Endothelial cell of umbilical vein (primary cell): ENCODE data around the gene MED19. TPM values are rescaled to one million over a fixed set of nuclear protein-coding genes. Genes with fewer than 3 reads are reported as not detected.

Source experiments
- BruUV-seq: library from RNA; stranded (reverse); fragments of 400-500 nt; replicated peaks from 2 replicates; lab custom pipeline; 2021; lab: Mats Ljungman, UMichigan
- CTCF ChIA-PET: fragments of 300-600, 350-600 bp; sonication (Branson Sonifier 250); formaldehyde crosslinking; loops from one replicate; lab custom pipeline; 2021; ENCODE audit warnings: antibody characterized with exemption, inconsistent platforms; lab: Charles Lee
- POLR2A ChIA-PET: fragments of 300-600, 350-600 bp; sonication (Branson Sonifier 250); formaldehyde crosslinking; loops from one replicate; lab custom pipeline; 2021; ENCODE audit warnings: antibody characterized with exemption, inconsistent platforms; lab: Charles Lee
- DNase-seq: peaks from one replicate; pipeline ENCODE4 v3.0.0-alpha.2; 2011; ENCODE audit warnings: low read depth, low spot score
- FAIRE-seq: peaks from 2 replicates; lab custom pipeline; 2011; peaks lifted over from hg19 to GRCh38; lab: Jason Lieb, UNC
- H2AFZ ChIP-seq: 2 replicates; pipeline ENCODE4 v1.6.0; 2012; ENCODE audit warnings: low read depth, low read length, control low read depth, inconsistent platforms
- H3K27ac ChIP-seq: 2 replicates; pipeline ENCODE4 v1.5.1; 2011; ENCODE audit warnings: low read depth, mild to moderate bottlenecking, control low read depth, low read length, moderate library complexity; ENCODE audit not compliant: insufficient read depth
- H3K27me3 ChIP-seq, 2 experiments: 2 replicates each; pipeline versions ENCODE4 v1.6.0 to v1.6.1; 2011; ENCODE audit warnings: low read length in 2 of 2, mixed read lengths in 1 of 2; ENCODE audit not compliant: control insufficient read depth in 2 of 2, insufficient read depth in 2 of 2
- H3K36me3 ChIP-seq, 2 experiments: 2 replicates in 1 of 2; 3 replicates in 1 of 2; pipeline ENCODE4 v1.5.1; 2011; ENCODE audit warnings: low read length in 2 of 2, mild to moderate bottlenecking in 1 of 2, moderate library complexity in 1 of 2; ENCODE audit not compliant: control insufficient read depth in 2 of 2, insufficient read depth in 2 of 2; ENCODE audit errors: extremely low read depth in 1 of 2
- H3K4me1 ChIP-seq: 3 replicates; pipeline ENCODE4 v1.5.1; 2011; ENCODE audit warnings: mild to moderate bottlenecking, low read length; ENCODE audit not compliant: control insufficient read depth, insufficient read depth; ENCODE audit errors: extremely low read depth
- H3K4me2 ChIP-seq: 2 replicates; pipeline ENCODE4 v1.6.1; 2011; ENCODE audit warnings: low read length, control low read depth, mixed read lengths; ENCODE audit not compliant: insufficient read depth
- H3K4me3 ChIP-seq, 3 experiments: fragments of 200-600 bp in 1 of 3; sonication (generic), shearing (Covaris generic) in 1 of 3; replicated peaks in 1 of 3; 2 replicates each; pipeline ENCODE4 v1.5.1; 2011 to 2016; ENCODE audit warnings: control low read depth in 3 of 3, low read length in 3 of 3, mild to moderate bottlenecking in 2 of 3, inconsistent platforms in 1 of 3, low read depth in 1 of 3, moderate library complexity in 1 of 3; ENCODE audit not compliant: insufficient read depth in 1 of 3
- H3K79me2 ChIP-seq: 2 replicates; pipeline ENCODE4 v1.6.0; 2012; ENCODE audit warnings: low read length, inconsistent platforms; ENCODE audit not compliant: control insufficient read depth, insufficient read depth
- H3K9ac ChIP-seq: replicated peaks from 2 replicates; pipeline ENCODE3; 2011; ENCODE audit warnings: low read length, control low read depth; ENCODE audit not compliant: insufficient read depth; ENCODE audit errors: extremely low read depth
- H3K9me1 ChIP-seq: replicated peaks from 3 replicates; pipeline ENCODE4 v1.6.0; 2011; ENCODE audit warnings: mild to moderate bottlenecking, low read length; ENCODE audit not compliant: control insufficient read depth, insufficient read depth; ENCODE audit errors: extremely low read depth
- H3K9me3 ChIP-seq: replicated peaks from 2 replicates; pipeline ENCODE4 v1.5.1; 2012; ENCODE audit warnings: low read length, inconsistent platforms; ENCODE audit not compliant: control insufficient read depth, insufficient read depth
- H4K20me1 ChIP-seq: replicated peaks from 2 replicates; pipeline ENCODE3; 2011; ENCODE audit warnings: mild to moderate bottlenecking, low read length; ENCODE audit not compliant: control insufficient read depth, insufficient read depth; ENCODE audit errors: extremely low read depth
- EZH2 ChIP-seq: IDR thresholded peaks from 2 replicates; pipeline ENCODE4 v1.6.1; 2012; ENCODE audit warnings: borderline replicate concordance, low read depth, mild to moderate bottlenecking, moderate library complexity, low read length, inconsistent platforms; ENCODE audit not compliant: severe bottlenecking
- dilution Hi-C: fragments of 300-500 bp; cut with MboI; formaldehyde crosslinking; loops from one replicate; pipeline ENCODE4 v1.15.0; 2019; ENCODE audit warnings: low sequenced_read_pairs; ENCODE audit not compliant: extremely low pct_ligation_motif_present
- intact Hi-C: fragments of 100-400 bp; cut with micrococcal nuclease; formaldehyde crosslinking; loops from one replicate; pipeline ENCODE4 v1.10.0; 2022
- polyA plus RNA-seq, 4 experiments: library from polyadenylated mRNA; depleted of rRNA in 3 of 4; stranded (reverse) in 3 of 4; unstranded in 1 of 4; fragments of >200 nt; gene quantifications; 2 replicates each; pipeline versions ENCODE4 v1.2.1 to v1.2.3, GENCODE V29; 2011 to 2012; ENCODE audit warnings: missing spikeins in 1 of 4
- small RNA-seq: library from RNA; depleted of rRNA; stranded (forward); fragments of <200 nt; gene quantifications from one replicate; pipeline ENCODE3, GENCODE V24; 2012; ENCODE audit warnings: low replicate concordance, low read depth; ENCODE audit not compliant: insufficient read depth, insufficient read length
- total RNA-seq: library from RNA; stranded (reverse); gene quantifications from 2 replicates; pipeline ENCODE4 v1.2.3, GENCODE V29; 2021

MED19 gene
- total and polyA plus RNA-seq, 2 donors (not counting 3 experiments of a cell fraction or from before 2014, with no cell fraction given): 25.1 to 48.0 TPM

- Histone ChIP-seq H3K4me3 (peak overlapping the region in 2 of 3 experiments; percentile 35 to 60), H3K9ac (peak overlapping the region; percentile 87), H3K9me3 (no peaks in the 10 kb centered on the region), H3K79me2 (peaks cover 22% of the 10 kb centered on the region), H3K36me3 (peaks cover 10 to 14% of the 10 kb centered on the region in 2 experiments), H3K4me1 (peaks cover 4% of the 10 kb centered on the region), H3K27ac (peak overlapping the region; percentile 75), H4K20me1 (no peaks in the 10 kb centered on the region), H3K27me3 (no peaks in the 10 kb centered on the region), H3K9me1 (no peaks in the 10 kb centered on the region), H3K4me2 (peak overlapping the region; percentile 81), H2AFZ (peak overlapping the region; percentile 77)
- dilution Hi-C loops (no loop called here), intact Hi-C loops (loop anchor here (1.0 kb wide), 3 partner anchors 10 to 127 kb away; partner anchors contain the start of gene TIMM10)
- DNase-seq (no peak), FAIRE-seq (no peak)
- POLR2A ChIA-PET: no interaction called here
- CTCF ChIA-PET: interaction anchor here (5.8 kb wide), 1 partner anchor 13 kb away, joined by 26 read pairs; no protein-coding TSS in a partner anchor
- no peak for TF ChIP-seq EZH2
- BruUV-seq: TSS peak; percentile 97
Observed at GRCh38 chr11:57656885-57657193, 55.2 kb downstream of the MED19 start.

Small RNAs within 50 kb of the gene (small RNA-seq; reads per million reads assigned to genes)
- not detected for gene TMX2-CTNND1

Other genes with a start within 250 kb of the MED19 start
- 11.3 and 13.7 TPM in 2 replicates for gene SLC43A1, start 196.5 kb downstream of the MED19 start, total RNA-seq
- 19.5 and 22.7 TPM in 2 replicates for gene SLC43A1, start 196.5 kb downstream of the MED19 start, polyA plus RNA-seq
- gene TIMM10, start 181.5 kb downstream of the MED19 start, total RNA-seq: 64.2 and 105 TPM in 2 replicates
- 109 and 128 TPM in 2 replicates for gene TIMM10, start 181.5 kb downstream of the MED19 start, polyA plus RNA-seq
- gene SMTNL1, start 174.6 kb downstream of the MED19 start, total RNA-seq: not detected in 2 replicates
- not detected in 2 replicates for gene SMTNL1, start 174.6 kb downstream of the MED19 start, polyA plus RNA-seq
- gene UBE2L6, start 144.5 kb downstream of the MED19 start, total RNA-seq: 10.8 and 22.3 TPM in 2 replicates
- gene UBE2L6, start 144.5 kb downstream of the MED19 start, polyA plus RNA-seq: 25.2 and 31.2 TPM in 2 replicates
- not detected in 2 replicates for gene SERPING1, start 114.5 kb downstream of the MED19 start, total RNA-seq
- 0.30 TPM in 1 of 2 replicates, not detected in the other for gene SERPING1, start 114.5 kb downstream of the MED19 start, polyA plus RNA-seq
- gene YPEL4, start 62.3 kb downstream of the MED19 start, total RNA-seq: 0.24 and 0.30 TPM in 2 replicates
- gene YPEL4, start 62.3 kb downstream of the MED19 start, polyA plus RNA-seq: 0.03 and 0.06 TPM in 2 replicates
- gene CLP1, start 54.5 kb downstream of the MED19 start, total RNA-seq: 17.9 and 20.9 TPM in 2 replicates
- gene CLP1, start 54.5 kb downstream of the MED19 start, polyA plus RNA-seq: 19.4 and 20.8 TPM in 2 replicates
- gene ZDHHC5, start 44.1 kb downstream of the MED19 start, total RNA-seq: 67.4 and 74.0 TPM in 2 replicates
- gene ZDHHC5, start 44.1 kb downstream of the MED19 start, polyA plus RNA-seq: 52.9 and 61.1 TPM in 2 replicates
- 66.3 and 67.7 TPM in 2 replicates for gene TMX2, start 378 bp upstream of the MED19 start, total RNA-seq
- gene TMX2, start 378 bp upstream of the MED19 start, polyA plus RNA-seq: 52.7 and 55.9 TPM in 2 replicates
- 161 and 167 TPM in 2 replicates for gene SELENOH, start 29.3 kb upstream of the MED19 start, total RNA-seq
- gene SELENOH, start 29.3 kb upstream of the MED19 start, polyA plus RNA-seq: 218 and 247 TPM in 2 replicates
- not detected in 2 replicates for gene BTBD18, start 39.6 kb upstream of the MED19 start, total RNA-seq
- not detected in 2 replicates for gene BTBD18, start 39.6 kb upstream of the MED19 start, polyA plus RNA-seq
- 268 and 285 TPM in 2 replicates for gene CTNND1, start 49.6 kb upstream of the MED19 start, total RNA-seq
- gene CTNND1, start 49.6 kb upstream of the MED19 start, polyA plus RNA-seq: 132 and 152 TPM in 2 replicates